Measurements from ENCODE around the gene LRBA.
"Not testable (repeated sequence)": the region's sequence is repeated elsewhere in the genome, so short reads cannot be mapped to it uniquely, and the experiment has no call there.

Gene LRBA, protein sequence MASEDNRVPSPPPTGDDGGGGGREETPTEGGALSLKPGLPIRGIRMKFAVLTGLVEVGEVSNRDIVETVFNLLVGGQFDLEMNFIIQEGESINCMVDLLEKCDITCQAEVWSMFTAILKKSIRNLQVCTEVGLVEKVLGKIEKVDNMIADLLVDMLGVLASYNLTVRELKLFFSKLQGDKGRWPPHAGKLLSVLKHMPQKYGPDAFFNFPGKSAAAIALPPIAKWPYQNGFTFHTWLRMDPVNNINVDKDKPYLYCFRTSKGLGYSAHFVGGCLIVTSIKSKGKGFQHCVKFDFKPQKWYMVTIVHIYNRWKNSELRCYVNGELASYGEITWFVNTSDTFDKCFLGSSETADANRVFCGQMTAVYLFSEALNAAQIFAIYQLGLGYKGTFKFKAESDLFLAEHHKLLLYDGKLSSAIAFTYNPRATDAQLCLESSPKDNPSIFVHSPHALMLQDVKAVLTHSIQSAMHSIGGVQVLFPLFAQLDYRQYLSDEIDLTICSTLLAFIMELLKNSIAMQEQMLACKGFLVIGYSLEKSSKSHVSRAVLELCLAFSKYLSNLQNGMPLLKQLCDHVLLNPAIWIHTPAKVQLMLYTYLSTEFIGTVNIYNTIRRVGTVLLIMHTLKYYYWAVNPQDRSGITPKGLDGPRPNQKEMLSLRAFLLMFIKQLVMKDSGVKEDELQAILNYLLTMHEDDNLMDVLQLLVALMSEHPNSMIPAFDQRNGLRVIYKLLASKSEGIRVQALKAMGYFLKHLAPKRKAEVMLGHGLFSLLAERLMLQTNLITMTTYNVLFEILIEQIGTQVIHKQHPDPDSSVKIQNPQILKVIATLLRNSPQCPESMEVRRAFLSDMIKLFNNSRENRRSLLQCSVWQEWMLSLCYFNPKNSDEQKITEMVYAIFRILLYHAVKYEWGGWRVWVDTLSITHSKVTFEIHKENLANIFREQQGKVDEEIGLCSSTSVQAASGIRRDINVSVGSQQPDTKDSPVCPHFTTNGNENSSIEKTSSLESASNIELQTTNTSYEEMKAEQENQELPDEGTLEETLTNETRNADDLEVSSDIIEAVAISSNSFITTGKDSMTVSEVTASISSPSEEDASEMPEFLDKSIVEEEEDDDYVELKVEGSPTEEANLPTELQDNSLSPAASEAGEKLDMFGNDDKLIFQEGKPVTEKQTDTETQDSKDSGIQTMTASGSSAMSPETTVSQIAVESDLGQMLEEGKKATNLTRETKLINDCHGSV (N-terminal part only)

DNA sequence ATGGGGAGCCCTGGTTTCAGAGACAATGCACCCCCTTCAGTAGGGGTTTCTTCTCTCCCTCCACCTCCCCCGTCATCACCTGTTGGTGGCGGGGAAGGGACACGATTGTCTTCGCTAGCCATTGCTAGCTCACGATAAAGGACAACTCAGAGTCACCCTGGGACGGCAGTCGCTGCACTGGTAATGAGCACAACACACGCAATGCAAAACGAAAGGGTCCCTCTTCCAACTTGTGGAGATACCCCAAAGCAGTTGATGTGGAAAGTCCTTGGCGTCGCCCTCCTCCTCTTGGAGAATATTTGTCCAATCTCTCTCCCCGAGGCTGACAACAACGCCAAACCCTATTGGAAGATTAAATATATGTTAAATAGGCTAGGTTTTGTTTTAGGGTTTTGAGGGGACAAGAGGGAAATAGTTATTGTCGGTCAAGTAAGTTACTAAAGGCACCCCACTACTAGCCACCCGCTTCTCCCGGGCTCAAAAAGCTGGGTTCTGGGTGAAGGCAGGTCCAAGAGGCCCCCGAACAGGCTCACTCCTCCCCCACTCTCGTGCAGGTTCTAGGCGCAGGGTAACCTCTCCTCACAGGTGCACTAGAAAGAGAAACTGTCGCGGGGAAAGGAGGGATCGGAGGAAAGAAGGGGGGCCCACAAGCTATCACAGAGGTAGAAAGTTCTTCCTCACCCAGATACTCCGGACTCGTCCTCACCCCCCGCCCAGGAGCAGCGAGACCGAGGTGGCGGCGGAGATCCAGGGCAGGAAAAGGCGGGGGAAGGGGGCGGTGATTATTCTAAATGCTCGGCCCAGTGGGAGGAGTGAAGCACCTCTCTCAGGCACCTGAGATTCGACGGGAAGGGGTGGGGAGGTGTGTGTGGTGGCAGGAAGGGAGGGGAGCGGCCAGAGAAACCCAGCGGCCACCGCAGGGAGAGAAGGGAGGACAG is at the start of gene LRBA:
LRBA (minus strand) TSS at position 764 of the 938 bp plus-strand sequence; CDS start at position 122, 642 bp downstream.
- Mint-ChIP-seq H3K4me1 (peaks cover 18% of the 10 kb centered on the region), H3K27me3 (no peaks in the 10 kb centered on the region), H3K36me3 (no peaks in the 10 kb centered on the region), H3K9me3 (no peaks in the 10 kb centered on the region), H3K4me3 (peak within 1 kb of the TSS; percentile 100), H3K27ac (peak within 1 kb of the TSS; percentile 89)
- ATAC-seq (ENCODE audit: low read depth) (peak; percentile 68), DNase-seq (ENCODE audit: low spot score in 2 of 2) (peak; percentile 32 to 57)

DNA sequence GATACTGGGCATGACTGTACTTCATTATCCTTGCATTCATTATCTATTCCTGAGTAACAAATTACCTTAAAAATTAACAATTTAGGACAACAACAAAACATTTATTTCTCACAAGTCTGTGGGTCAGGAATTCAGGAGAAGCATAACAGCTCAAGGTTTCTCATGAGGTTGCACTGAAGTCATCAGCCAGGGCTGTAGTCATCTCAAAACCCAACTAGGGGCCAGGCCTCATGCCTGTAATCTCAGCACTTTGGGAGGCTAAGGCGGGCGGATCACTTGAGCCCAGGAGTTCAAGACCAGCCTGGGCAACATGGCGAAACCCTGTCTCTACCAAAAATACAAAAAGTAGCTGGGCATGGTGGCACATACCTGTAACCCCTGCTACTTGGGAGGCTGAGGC is 48.1 kb upstream of the LRBA start:
- not testable (repeated sequence) for H3K9me3 Mint-ChIP-seq; H3K27ac Mint-ChIP-seq; H3K4me3 Mint-ChIP-seq; ATAC-seq (ENCODE audit: low read depth); H3K27me3 Mint-ChIP-seq; DNase-seq (ENCODE audit: low spot score in 2 of 2); H3K36me3 Mint-ChIP-seq; H3K4me1 Mint-ChIP-seq

DNA sequence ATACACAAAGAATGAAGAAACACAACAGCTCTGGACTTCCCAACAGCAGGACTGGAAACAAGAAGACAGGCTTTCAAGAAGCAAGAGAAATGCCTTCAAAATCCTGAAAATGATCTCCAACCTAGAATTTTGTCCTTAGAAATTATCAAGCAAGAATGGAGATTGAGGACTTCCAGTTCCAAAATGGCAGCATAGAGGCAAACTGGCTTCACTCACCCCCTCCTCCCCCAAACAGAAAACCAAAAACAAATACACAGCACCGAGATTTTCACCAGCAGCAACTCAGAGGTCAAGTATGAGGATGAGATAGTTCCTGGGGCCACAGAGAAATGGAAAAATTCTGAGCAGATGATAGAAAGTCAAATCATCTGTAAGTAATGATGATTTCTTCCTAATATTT is 40.5 kb upstream of the LRBA start:
- H3K27ac Mint-ChIP-seq, result no peak overlapping the region
- H3K36me3 Mint-ChIP-seq, result no peaks in the 10 kb centered on the region
- no peaks in the 10 kb centered on the region for H3K27me3 Mint-ChIP-seq
- DNase-seq (ENCODE audit: low spot score in 2 of 2), result no peak
- H3K4me1 Mint-ChIP-seq, result no peaks in the 10 kb centered on the region
- no peak overlapping the region for H3K4me3 Mint-ChIP-seq
- no peaks in the 10 kb centered on the region for H3K9me3 Mint-ChIP-seq
- ATAC-seq (ENCODE audit: low read depth), result no peak

DNA sequence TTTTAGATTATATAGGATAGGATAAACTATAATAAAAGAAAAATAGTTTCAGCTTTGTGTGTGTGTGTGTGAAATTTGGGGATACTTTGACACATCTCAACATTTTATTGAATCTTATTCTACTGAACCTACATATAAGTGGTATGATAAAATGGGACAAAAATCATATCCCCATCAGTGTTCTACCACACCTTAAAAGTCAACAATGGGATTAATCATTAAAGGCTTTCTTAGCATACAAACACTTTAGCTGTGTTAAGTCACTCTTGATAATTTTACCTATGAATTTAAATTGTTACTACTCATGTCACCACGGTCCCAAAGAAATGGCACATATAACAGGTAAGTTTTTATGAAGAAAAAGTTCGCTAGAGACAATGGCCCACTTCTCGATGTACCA is 37.7 kb upstream of the LRBA start:
- Mint-ChIP-seq H3K4me3 (no peak overlapping the region), H3K4me1 (no peaks in the 10 kb centered on the region), H3K27me3 (no peaks in the 10 kb centered on the region), H3K9me3 (no peaks in the 10 kb centered on the region), H3K36me3 (no peaks in the 10 kb centered on the region), H3K27ac (no peak overlapping the region)
- ATAC-seq (ENCODE audit: low read depth), result no peak
- DNase-seq (ENCODE audit: low spot score in 2 of 2), result no peak

DNA sequence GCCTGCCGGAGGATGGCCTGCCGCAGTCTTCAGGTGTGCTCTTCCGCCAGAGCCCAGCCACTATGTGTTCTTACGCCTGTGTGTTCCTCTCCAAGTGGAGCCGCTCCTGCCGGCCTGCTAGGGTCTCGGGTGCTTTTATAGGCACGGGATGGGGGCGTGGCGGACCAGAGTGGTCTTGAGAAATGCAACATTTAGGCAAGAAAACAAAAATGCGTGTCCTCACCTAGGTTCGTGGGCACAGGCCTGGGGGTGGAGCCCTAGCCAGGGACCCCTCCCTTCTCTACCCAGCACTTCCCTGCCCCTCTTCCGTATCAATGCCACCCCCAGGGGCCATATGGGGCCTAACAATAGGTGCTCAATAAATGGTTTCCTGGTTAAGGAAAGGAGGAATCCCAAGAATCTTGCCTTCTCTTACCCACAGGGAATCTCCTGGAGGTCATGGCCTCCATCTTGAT is 34.4 kb upstream of the LRBA start:
- DNase-seq (ENCODE audit: low spot score in 2 of 2) (no peak), ATAC-seq (ENCODE audit: low read depth) (no peak)
- no peaks in the 10 kb centered on the region for H3K9me3 Mint-ChIP-seq
- no peak overlapping the region for H3K4me3 Mint-ChIP-seq
- H3K36me3 Mint-ChIP-seq, result no peaks in the 10 kb centered on the region
- H3K4me1 Mint-ChIP-seq, result no peaks in the 10 kb centered on the region
- no peak overlapping the region for H3K27ac Mint-ChIP-seq
- no peaks in the 10 kb centered on the region for H3K27me3 Mint-ChIP-seq

DNA sequence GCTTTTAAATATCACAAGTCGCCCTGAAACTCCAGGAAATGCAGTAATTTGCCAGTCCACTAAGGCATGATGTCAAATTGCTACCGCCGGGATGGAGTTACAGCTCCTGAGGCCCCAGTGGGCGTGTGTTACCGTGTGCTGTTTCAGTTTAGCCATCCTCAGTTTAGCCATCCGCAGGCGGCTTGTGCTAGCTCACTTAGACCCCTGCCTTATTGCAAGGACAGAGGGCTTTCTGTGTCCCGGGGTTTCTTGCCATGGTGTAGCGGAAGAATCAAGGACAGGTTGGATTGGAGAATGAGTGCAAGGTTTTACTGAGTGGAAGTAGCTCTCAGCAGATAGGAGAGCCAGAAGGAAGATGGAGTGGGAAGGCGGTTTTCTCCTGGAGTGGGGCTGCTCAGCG is 33.8 kb upstream of the LRBA start:
- Mint-ChIP-seq H3K4me3 (no peak overlapping the region), H3K4me1 (no peaks in the 10 kb centered on the region), H3K36me3 (no peaks in the 10 kb centered on the region), H3K9me3 (no peaks in the 10 kb centered on the region), H3K27ac (no peak overlapping the region), H3K27me3 (no peaks in the 10 kb centered on the region)
- ATAC-seq (ENCODE audit: low read depth), result no peak
- no peak for DNase-seq (ENCODE audit: low spot score in 2 of 2)

DNA sequence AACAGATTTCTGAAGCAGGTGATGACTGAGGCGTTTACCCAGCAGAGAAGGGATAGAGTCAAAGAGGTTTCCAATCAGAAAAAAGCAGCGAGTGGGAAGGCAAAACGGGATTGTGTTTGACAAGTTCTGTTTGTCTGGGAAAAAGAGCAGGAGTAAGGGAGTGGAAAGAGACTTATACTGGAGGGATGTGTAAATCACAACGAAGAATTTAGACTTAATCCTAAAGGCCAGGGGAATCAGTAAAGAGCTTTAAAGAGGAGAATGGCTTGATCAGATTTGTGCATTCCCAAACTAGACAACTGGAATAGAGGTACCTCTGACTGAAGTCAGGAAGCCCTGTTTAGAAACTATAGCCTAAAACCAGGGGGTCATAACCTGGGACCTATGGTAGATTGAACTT is 31.5 kb upstream of the LRBA start:
- no peak for DNase-seq (ENCODE audit: low spot score in 2 of 2)
- no peaks in the 10 kb centered on the region for H3K4me1 Mint-ChIP-seq
- H3K27me3 Mint-ChIP-seq, result no peaks in the 10 kb centered on the region
- H3K4me3 Mint-ChIP-seq, result no peak overlapping the region
- H3K36me3 Mint-ChIP-seq, result no peaks in the 10 kb centered on the region
- no peak for ATAC-seq (ENCODE audit: low read depth)
- H3K27ac Mint-ChIP-seq, result no peak overlapping the region
- H3K9me3 Mint-ChIP-seq, result no peaks in the 10 kb centered on the region

DNA sequence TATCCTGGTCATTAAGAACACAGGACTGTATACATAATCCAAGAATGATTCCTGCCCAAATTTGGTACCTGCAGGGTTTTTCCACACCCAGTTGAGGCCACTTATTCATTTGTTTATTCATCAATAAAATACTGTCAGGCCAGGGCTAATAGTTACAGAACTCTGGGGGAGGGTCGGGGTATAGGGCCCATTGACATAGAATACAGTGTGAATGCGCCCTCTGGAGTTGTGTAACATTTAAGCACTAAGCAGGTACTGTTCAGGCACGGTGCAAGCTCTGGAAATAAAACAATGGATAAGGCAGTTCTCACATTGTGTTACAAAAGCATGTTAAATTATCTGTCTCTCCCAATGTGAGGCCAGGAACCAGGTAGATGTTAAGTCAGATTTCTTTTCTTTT is 30.8 kb upstream of the LRBA start:
- no peak for ATAC-seq (ENCODE audit: low read depth)
- H3K9me3 Mint-ChIP-seq, result no peaks in the 10 kb centered on the region
- H3K36me3 Mint-ChIP-seq, result no peaks in the 10 kb centered on the region
- no peaks in the 10 kb centered on the region for H3K27me3 Mint-ChIP-seq
- DNase-seq (ENCODE audit: low spot score in 2 of 2), result no peak
- no peak overlapping the region for H3K27ac Mint-ChIP-seq
- no peaks in the 10 kb centered on the region for H3K4me1 Mint-ChIP-seq
- H3K4me3 Mint-ChIP-seq, result no peak overlapping the region

DNA sequence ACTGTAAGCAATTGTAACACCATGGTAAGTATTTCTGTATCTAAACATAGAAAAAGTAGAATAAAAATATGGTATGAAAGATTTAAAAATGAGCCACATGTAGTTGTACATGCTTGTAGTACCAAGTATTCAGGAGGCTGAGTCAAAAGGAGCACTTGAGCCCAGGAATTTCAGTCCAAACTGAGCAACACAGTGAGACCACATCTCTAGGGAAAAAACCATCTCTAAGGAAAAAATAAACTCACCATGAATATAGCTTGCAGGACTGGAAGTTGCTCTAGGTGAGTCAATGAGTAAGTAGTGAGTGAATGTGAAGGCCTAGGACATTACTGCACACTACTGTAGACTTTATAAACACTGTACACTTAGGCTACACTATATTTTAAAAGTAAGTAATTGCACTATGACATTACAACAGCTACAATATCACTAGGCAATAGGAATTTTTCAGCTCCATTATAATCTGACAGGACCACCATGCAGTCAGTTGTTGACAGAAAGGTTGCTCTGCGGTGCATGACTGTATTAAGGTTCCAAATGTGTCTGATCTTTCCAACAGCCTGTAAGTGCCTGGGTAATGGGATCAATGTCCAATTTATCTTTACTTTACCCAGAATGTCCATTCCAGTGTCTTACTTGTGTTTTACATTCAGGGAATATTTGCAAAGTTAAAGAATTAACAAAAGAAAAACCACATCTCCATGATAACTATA is 28.9 kb upstream of the LRBA start:
- no peak overlapping the region for H3K27ac Mint-ChIP-seq
- H3K27me3 Mint-ChIP-seq, result peaks cover under 1% of the 10 kb centered on the region
- no peaks in the 10 kb centered on the region for H3K36me3 Mint-ChIP-seq
- ATAC-seq (ENCODE audit: low read depth) (no peak), DNase-seq (ENCODE audit: low spot score in 2 of 2) (no peak)
- no peaks in the 10 kb centered on the region for H3K9me3 Mint-ChIP-seq
- H3K4me1 Mint-ChIP-seq, result no peaks in the 10 kb centered on the region
- no peak overlapping the region for H3K4me3 Mint-ChIP-seq

DNA sequence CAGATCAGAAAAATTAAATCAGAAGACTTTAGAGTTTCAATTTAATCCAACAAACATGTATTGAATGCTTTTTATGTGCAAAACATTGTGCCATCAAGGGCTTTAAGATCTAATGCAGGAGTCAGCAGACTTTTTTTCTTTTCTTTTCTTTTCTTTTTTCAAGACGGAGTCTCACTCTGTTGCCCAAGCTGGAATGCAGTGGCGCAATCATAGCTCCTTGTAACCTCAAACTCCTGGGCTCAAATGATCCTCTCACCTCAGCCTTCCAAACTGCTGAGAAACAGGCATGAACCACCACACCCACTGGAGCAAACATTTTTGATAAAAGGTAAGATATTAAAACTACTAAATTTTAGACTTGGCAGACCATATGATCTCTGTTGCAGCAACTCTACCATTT is 24.6 kb upstream of the LRBA start:
- no peak overlapping the region for H3K4me3 Mint-ChIP-seq
- peaks cover 2% of the 10 kb centered on the region for H3K27me3 Mint-ChIP-seq
- H3K36me3 Mint-ChIP-seq, result no peaks in the 10 kb centered on the region

DNA sequence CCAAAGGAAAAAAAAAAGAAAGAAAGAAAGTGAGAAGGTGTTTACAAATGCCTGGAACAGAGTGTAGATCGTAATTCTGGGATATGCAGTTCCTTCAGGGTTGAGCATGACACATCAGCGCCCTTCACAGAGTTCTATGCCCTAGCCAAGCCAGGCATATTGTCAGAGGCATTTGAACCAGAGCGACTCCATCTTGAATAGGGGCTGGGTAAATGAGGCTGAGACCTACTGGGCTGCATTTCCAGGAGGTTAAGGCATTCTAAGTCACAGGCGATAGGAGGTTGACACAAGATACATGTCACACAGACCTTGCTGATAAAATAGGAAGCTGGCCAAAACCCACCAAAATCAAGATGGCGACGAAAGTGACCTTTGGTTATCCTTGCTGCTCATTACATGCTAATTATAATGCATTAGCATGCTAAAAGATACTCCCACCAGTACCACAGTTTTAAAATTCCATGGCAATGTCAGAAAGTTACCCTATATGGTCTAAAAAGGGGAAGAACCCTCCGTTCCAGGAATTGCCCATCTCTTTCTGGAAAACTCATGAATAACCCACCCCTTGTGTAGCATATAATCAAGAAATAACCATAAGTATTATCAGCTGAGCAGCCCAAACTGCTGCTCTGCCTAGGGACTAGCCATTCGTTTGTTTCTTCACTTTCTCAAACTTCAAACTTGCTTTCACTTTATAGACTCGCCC is 23.5 kb upstream of the LRBA start:
- Mint-ChIP-seq H3K27me3 (peaks cover 2% of the 10 kb centered on the region), H3K9me3 (no peaks in the 10 kb centered on the region), H3K4me3 (no peak overlapping the region), H3K4me1 (peaks cover 4% of the 10 kb centered on the region), H3K27ac (no peak overlapping the region), H3K36me3 (no peaks in the 10 kb centered on the region)
- DNase-seq (ENCODE audit: low spot score in 2 of 2) (no peak), ATAC-seq (ENCODE audit: low read depth) (no peak)

More for the DNA sequence above, 24.6 kb upstream of the LRBA start:
- no peak for DNase-seq (ENCODE audit: low spot score in 2 of 2)
- Mint-ChIP-seq H3K27ac (no peak overlapping the region), H3K9me3 (no peaks in the 10 kb centered on the region), H3K4me1 (peaks cover 4% of the 10 kb centered on the region)
- ATAC-seq (ENCODE audit: low read depth), result no peak

DNA sequence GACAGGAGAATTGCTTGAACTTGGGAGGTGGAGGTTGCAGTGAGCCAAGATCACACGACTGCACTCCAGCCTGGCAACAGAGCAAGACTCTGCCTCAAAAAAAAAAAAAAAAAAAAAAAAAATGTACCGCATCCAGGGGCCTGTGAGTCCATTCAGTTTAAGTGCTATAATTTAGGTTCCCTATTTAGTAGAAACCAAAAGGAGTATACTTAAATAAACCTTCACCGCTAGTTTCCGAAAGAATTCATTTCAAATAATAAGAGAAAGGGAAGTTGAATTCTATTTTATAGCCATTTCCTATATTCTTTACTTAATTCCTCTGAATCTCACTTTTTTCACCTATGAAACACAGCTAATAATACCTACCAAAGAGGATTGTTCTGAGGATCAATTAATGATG is 20.8 kb upstream of the LRBA start:
- H3K4me1 Mint-ChIP-seq, result peaks cover 9% of the 10 kb centered on the region
- no peaks in the 10 kb centered on the region for H3K36me3 Mint-ChIP-seq
- ATAC-seq (ENCODE audit: low read depth) (no peak), DNase-seq (ENCODE audit: low spot score in 2 of 2) (no peak)
- H3K9me3 Mint-ChIP-seq, result no peaks in the 10 kb centered on the region
- peaks cover 7% of the 10 kb centered on the region for H3K27me3 Mint-ChIP-seq
- H3K27ac Mint-ChIP-seq, result no peak overlapping the region
- H3K4me3 Mint-ChIP-seq, result no peak overlapping the region
